Measurements from ENCODE around the gene FREY1.

The FREY1 gene

GRCh38 chr11:45927684-45928413 is 20.8 kb upstream of the FREY1 start:
- DNase-seq: no peak

- no peak for DNase-seq
Observed at GRCh38 chr11:45927332-45927683, 20.2 kb upstream of the FREY1 start.

GRCh38 chr11:45926536-45927331 is 19.7 kb upstream of the FREY1 start:
- DNase-seq: no peak

- DNase-seq: no peak
Observed at GRCh38 chr11:45926001-45926401, 18.9 kb upstream of the FREY1 start.

GRCh38 chr11:45925550-45925949 is 18.5 kb upstream of the FREY1 start:
- no peak for DNase-seq

GRCh38 chr11:45924927-45925326 is 17.9 kb upstream of the FREY1 start:
- no peak for DNase-seq

GRCh38 chr11:45924036-45924915 is 17.2 kb upstream of the FREY1 start:
- DNase-seq: no peak

GRCh38 chr11:45922425-45923082 is 15.5 kb upstream of the FREY1 start, which contains the start of gene LARGE2:
Gene LARGE2 (plus strand): TSS chr11:45922656. CDS start chr11:45922883, 227 bp downstream.
- DNase-seq: no peak

- peak; percentile 79 for DNase-seq
Observed at GRCh38 chr11:45921561-45922424, 14.7 kb upstream of the FREY1 start.

- DNase-seq: no peak
Observed at GRCh38 chr11:45920531-45921477, 13.7 kb upstream of the FREY1 start.

GRCh38 chr11:45919806-45920530 is 12.9 kb upstream of the FREY1 start:
- no peak for DNase-seq

GRCh38 chr11:45918962-45919675 is 12.0 kb upstream of the FREY1 start:
- DNase-seq: no peak

- peak; percentile 53 for DNase-seq
Observed at GRCh38 chr11:45918331-45918941, 11.4 kb upstream of the FREY1 start.

GRCh38 chr11:45917623-45918330 is 10.7 kb upstream of the FREY1 start, which contains the start of gene PEX16:
Gene PEX16 (minus strand): TSS chr11:45917877. CDS start chr11:45917811, 66 bp downstream.
- peak; percentile 97 for DNase-seq

- no peak for DNase-seq
Observed at GRCh38 chr11:45917286-45917622, 10.2 kb upstream of the FREY1 start.

GRCh38 chr11:45915446-45915845 is 8.4 kb upstream of the FREY1 start:
- no peak for DNase-seq

- DNase-seq: no peak
Observed at GRCh38 chr11:45913942-45914635, 7.0 kb upstream of the FREY1 start.

Measured in NCI-H2029 treated with DMSO at 0.1 percent for 48 hours (cell line).